HS-5 (cell line): ENCODE measurements around the gene PLB1.

Experiments
- DNase-seq: peaks from one replicate; pipeline ENCODE4 v3.0.0-alpha.2; 2012; ENCODE audit warnings: low read depth

PLB1 gene

GRCh38 chr2:28591711-28592335, 96.0 kb downstream of the PLB1 start:
- DNase-seq: no peak

GRCh38 chr2:28592481-28592880, 96.6 kb downstream of the PLB1 start:
- DNase-seq: no peak

GRCh38 chr2:28593160-28593755, 97.4 kb downstream of the PLB1 start:
- DNase-seq: no peak

GRCh38 chr2:28594000-28594331, 98.1 kb downstream of the PLB1 start:
- no peak for DNase-seq

GRCh38 chr2:28594332-28595108, 98.7 kb downstream of the PLB1 start:
- peak; percentile 53 for DNase-seq

GRCh38 chr2:28595323-28595722, 99.5 kb downstream of the PLB1 start:
- DNase-seq: no peak

GRCh38 chr2:28598484-28598883, 102.6 kb downstream of the PLB1 start:
- DNase-seq: no peak

DNA sequence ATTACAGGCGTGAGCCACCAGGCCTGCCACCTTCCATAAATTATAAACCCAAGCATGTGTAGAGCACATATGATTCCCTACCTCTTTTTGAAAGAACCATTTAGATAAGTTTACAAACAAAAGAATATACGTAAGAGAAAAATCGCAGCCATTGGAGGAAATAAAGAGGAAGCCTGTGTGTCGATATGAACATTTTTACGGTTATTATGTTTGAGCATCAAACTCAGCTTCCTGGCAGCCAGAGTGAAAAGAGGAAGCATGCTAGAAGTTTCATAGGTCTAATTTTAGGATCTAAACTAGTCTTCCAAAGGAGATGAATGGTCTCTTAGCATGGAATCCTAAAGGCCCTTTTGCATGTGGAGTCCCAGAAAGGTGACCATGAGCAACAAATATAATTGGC, 104.3 kb downstream of the PLB1 start:
- no peak for DNase-seq

DNA sequence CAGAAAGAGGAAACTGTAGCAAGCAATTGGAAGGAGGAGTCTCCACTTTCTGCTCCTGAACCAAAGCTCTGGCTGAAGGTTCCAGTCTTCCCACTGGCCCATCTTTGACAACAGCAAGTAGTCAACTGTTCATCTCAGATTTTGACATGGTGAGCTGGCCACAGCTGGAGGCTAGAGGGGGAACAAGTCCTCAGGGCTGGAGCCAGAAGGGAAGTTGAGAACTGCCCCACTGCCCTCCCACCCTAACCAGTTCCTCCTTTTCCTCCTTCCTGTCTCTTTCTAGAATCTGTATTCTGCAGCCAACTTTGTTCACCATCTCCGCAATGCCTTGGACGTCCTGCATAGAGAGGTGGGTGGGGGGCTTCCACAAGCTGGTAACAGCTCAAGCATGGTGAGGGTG, 105.8 kb downstream of the PLB1 start:
- no peak for DNase-seq

DNA sequence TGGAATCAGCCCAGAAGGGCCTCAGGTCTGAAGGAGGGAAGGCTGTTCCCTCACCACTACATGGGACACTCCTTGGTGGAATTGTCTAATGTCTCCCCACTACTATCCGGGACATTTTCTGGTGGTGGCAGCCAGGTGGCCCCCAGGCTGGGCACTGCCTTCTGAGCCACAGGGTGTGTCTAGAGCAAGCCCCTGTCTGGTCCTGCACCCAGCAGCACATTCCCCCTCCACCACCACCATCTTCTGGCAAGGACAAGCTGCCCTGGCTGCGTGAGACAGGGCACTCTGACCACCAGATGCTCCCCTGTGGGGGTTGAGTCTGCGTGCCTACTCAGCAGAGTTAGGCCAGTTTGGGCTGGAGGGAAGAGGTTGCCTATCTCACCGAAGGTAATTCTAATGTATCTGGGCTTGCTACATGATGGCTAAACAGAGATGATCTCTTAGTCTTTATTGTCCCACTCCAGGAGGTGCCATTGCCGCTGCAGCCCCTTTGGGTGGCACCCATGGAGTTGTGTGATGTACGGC, 106.3 kb downstream of the PLB1 start:
- DNase-seq: no peak

- no peak for DNase-seq
Observed at GRCh38 chr2:28602751-28603639, 107.1 kb downstream of the PLB1 start.

- DNase-seq: no peak
Observed at GRCh38 chr2:28603821-28604220, 108.0 kb downstream of the PLB1 start.

- no peak for DNase-seq
Observed at GRCh38 chr2:28604284-28604843, 108.5 kb downstream of the PLB1 start.

- DNase-seq: no peak
Observed at GRCh38 chr2:28606986-28607441, 111.2 kb downstream of the PLB1 start.

- DNase-seq: no peak
Observed at GRCh38 chr2:28607730-28608499, 112.1 kb downstream of the PLB1 start.

DNA sequence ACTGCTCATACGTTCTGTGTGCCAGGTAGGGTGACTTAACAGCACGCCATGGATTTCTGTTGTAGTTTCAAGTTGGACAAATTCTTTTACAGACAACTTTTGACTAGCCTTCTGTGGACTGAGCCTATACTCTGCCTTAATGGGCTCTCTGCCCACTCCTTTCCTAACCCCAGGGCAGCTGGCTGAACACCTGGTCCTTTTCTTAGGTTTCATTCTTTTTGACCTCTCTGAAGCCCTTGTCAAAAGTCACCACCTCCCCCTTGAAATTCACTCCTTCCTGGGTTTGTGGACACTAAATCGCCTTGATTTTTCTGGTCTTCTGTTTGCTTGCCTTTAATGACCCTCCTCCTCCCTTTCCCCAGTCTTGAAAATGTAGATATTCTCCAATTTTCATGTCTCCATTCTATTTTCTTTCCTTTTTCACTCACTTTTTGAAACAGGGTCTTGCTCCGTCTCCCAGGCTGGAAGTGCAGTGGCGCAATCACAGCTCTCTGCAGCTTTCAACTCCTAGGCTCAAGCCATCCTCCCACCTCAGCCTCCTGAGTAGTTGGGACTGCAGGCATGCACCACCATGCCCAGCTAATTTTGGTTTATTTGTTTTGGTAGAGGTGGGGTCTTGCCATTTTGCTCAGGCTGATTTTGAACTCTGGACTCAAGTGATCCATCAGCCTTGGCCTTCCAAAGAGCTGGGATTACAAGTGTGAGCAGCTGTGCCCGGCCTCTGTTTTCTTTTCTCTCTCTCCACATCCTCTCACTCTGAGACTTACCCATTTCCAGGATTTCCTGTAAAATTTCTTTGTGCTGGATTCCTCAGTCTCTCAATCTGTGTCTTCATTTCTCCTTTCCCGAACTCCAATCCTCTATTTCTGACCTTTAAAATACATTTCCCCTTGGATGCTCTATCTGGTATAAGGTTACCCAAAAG, 112.9 kb downstream of the PLB1 start:
- no peak for DNase-seq

- DNase-seq: peak; percentile 66
Observed at GRCh38 chr2:28610583-28611201, 114.8 kb downstream of the PLB1 start.

GRCh38 chr2:28612131-28612812, 116.4 kb downstream of the PLB1 start:
- no peak for DNase-seq

- DNase-seq: no peak
Observed at GRCh38 chr2:28613186-28613585, 117.3 kb downstream of the PLB1 start.
